NT2/D1 (cell line): ENCODE measurements around the gene CLEC16A.
"Not testable (repeated sequence)": the region's sequence is repeated elsewhere in the genome, so short reads cannot be mapped to it uniquely, and the experiment has no call there.

Experiments
- DNase-seq: peaks from one replicate; pipeline ENCODE4 v3.0.0-alpha.2; 2011; ENCODE audit warnings: low read depth, low spot score
- H3K27me3 ChIP-seq: 2 replicates; pipeline ENCODE4 v1.6.0; 2011; ENCODE audit warnings: mild to moderate bottlenecking; ENCODE audit not compliant: insufficient read length, insufficient read depth
- H3K36me3 ChIP-seq: 2 replicates; pipeline ENCODE4 v1.6.1; 2011; ENCODE audit warnings: mild to moderate bottlenecking, low read length, mixed read lengths; ENCODE audit not compliant: insufficient read depth, insufficient read length
- H3K4me1 ChIP-seq: 2 replicates; pipeline ENCODE4 v1.5.1; 2011; ENCODE audit not compliant: insufficient read depth, insufficient read length
- H3K4me3 ChIP-seq: 2 replicates; pipeline ENCODE4 v1.5.1; 2011; ENCODE audit warnings: low read depth; ENCODE audit not compliant: insufficient read length
- H3K9ac ChIP-seq: 2 replicates; pipeline ENCODE4 v1.6.0; 2011; ENCODE audit warnings: low read depth; ENCODE audit not compliant: insufficient read length
- H3K9me3 ChIP-seq: 2 replicates; pipeline ENCODE4 v1.5.1; 2011; ENCODE audit warnings: mild to moderate bottlenecking, low read length; ENCODE audit not compliant: insufficient read depth
- SUZ12 ChIP-seq: IDR thresholded peaks from 2 replicates; pipeline ENCODE4 v1.6.1; 2011; ENCODE audit not compliant: insufficient read length, insufficient read depth; ENCODE audit errors: extremely low read depth
- YY1 ChIP-seq: IDR thresholded peaks from 2 replicates; pipeline ENCODE4 v1.6.1; 2011; ENCODE audit not compliant: insufficient read length, insufficient read depth
- ZNF274 ChIP-seq: IDR thresholded peaks from 2 replicates; pipeline ENCODE4 v1.6.1; 2011; ENCODE audit warnings: mild to moderate bottlenecking, low read depth, low read length

Gene CLEC16A

DNA sequence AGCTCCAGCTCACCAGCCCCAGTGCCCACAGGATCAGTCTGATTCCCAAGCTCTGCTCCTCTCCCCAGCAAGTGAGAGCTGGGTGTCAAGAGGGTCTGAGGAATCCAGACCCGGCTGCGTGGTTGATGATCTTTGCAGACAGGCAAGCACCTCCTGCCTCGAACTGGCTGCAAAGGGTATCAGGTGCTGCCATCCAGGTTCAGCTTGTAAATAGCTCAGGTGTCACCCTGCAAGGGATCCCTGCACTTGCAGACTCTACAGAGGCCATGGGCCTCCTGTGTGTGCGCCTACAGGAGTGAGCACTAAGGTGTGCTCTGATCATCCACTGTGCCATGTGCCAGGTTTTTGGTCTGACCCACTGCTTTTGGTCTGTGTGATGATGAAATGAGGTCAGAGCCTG lies 18.3 kb upstream of the CLEC16A start:
- no peak overlapping the region for H3K4me3 ChIP-seq
- no peaks in the 10 kb centered on the region for H3K9me3 ChIP-seq
- no peaks in the 10 kb centered on the region for H3K27me3 ChIP-seq
- peaks cover 6% of the 10 kb centered on the region for H3K4me1 ChIP-seq
- H3K36me3 ChIP-seq: peaks cover 30% of the 10 kb centered on the region
- peak overlapping the region; percentile 7 for H3K9ac ChIP-seq
- no peak for DNase-seq
- TF ChIP-seq YY1 (no peak), ZNF274 (no peak), SUZ12 (no peak)

DNA sequence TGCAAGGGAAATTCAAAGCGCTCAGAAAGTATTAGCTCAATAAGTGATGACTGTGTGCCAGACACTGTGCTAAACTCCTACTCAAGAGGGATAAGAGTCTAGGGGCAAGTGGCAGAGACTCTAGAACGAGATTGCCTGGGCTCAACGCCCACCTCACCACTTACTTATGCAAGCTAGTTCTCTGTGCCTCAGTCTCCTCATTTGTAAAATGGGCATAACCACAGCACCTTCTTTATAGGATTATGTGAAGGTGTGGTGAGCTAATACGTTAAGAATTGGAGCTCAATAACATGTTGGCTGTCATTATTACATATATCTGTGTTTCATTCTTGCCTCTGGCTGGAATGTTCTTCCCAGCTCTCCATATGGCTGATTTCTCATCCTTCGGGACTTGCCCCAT lies 17.5 kb upstream of the CLEC16A start:
- Histone ChIP-seq H3K4me1 (peaks cover 6% of the 10 kb centered on the region), H3K9me3 (no peaks in the 10 kb centered on the region), H3K27me3 (no peaks in the 10 kb centered on the region), H3K36me3 (peaks cover 30% of the 10 kb centered on the region), H3K9ac (no peak overlapping the region), H3K4me3 (no peak overlapping the region)
- no peak for DNase-seq
- TF ChIP-seq SUZ12: no peak
- no peak for TF ChIP-seq YY1
- TF ChIP-seq ZNF274: no peak

DNA sequence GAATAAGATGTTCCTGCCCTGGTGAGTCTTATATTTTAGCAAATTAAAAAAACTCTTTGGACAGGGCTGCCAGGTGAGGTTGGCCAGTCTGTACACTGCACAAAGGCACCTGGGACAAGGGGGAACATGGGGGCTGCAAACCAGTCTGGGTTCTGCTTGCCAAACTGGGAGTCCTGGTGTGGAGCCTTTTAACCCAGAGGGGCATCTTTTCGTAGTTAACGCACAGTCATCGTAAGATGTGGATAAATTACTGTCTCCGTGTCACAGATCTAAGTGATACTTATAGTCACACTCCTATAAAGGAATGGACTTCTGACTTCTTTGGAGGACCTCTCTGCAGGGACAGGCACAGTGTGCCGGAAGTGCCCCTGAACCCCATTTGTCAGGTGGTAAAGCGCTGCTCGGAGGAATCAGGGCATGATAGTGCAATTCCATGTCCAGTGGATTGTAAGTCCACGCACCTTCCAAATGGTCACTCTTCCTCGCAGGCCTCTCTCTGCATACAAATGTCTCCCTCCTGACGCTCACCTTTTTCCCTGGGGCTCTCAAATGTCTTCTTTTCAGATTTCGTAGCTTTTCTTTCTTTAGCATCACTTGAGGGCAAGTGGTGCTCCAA lies 16.8 kb upstream of the CLEC16A start:
- H3K4me3 ChIP-seq: no peak overlapping the region
- TF ChIP-seq ZNF274 (no peak), YY1 (no peak), SUZ12 (no peak)
- peaks cover 6% of the 10 kb centered on the region for H3K4me1 ChIP-seq
- no peaks in the 10 kb centered on the region for H3K27me3 ChIP-seq
- no peaks in the 10 kb centered on the region for H3K9me3 ChIP-seq
- no peak for DNase-seq
- H3K36me3 ChIP-seq: peaks cover 36% of the 10 kb centered on the region
- no peak overlapping the region for H3K9ac ChIP-seq

DNA sequence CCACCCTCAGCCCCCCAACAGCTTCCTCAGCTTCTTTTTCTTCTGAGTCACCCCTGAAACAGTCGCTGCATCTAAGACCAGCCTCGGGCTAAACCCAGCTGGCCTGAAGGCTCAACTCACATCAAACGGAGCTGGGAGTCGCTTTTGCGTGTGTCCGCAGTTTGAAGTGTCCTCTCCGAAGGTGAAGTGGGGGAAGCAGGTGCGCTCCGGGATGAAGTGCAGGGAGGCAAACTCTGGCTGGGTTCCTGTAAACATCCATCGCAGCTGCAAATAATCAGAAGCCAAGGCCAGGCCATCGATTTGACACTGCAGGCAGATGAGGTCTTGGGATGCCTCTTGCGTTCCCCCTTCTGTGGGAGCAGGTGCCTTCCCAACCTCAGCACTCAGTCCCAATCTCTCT lies 15.3 kb upstream of the CLEC16A start:
- not testable (repeated sequence) for H3K4me3 ChIP-seq, H3K4me1 ChIP-seq, H3K27me3 ChIP-seq, DNase-seq, H3K9me3 ChIP-seq, H3K9ac ChIP-seq
- peaks cover 44% of the 10 kb centered on the region for H3K36me3 ChIP-seq

DNA sequence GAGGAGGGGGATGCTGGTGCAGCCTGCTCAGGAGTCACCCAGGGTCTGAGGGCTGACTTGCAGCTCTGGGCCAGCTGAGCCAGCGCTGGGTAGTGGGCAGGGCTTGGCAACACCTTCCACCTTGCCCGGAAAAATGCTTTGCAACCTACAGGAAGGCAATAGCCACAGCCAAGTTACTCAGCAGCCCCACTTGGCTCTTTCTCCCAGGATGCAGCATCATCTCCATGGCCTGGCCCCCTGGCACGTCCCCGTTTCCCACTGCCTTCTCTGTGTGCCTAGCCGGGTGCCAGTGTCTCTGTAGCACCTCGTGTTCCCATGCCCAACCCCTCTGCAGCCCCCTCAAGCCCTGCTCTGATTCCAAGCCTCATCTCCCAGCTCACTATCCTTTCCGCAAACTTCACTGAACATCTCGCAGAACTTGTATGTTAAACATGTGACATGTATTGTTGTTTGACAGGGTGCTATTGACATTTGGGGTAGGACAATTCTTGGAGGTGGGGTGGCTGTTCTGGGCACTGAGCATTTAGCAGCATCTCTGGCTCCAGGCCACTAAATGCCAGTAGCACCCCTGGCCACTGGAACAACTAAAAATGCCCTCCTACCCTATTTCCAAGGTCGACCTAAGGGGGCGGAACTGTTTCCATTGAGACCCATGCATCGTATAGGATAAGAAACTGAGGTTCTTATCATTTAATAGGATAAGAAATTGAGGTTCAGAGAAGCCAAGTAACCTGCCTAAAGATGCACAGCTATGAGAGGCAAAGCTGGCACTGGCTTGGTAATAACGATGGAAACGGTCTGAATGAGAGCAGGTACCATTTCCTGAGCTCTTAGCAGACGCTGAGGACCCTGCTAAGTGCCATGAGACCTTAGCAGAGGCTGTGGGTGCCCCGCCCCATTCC lies 14.3 kb upstream of the CLEC16A start:
- TF ChIP-seq SUZ12: no peak
- TF ChIP-seq YY1: no peak
- no peak for TF ChIP-seq ZNF274
- H3K4me1 ChIP-seq: peaks cover 2% of the 10 kb centered on the region
- peaks cover 49% of the 10 kb centered on the region for H3K36me3 ChIP-seq

DNA sequence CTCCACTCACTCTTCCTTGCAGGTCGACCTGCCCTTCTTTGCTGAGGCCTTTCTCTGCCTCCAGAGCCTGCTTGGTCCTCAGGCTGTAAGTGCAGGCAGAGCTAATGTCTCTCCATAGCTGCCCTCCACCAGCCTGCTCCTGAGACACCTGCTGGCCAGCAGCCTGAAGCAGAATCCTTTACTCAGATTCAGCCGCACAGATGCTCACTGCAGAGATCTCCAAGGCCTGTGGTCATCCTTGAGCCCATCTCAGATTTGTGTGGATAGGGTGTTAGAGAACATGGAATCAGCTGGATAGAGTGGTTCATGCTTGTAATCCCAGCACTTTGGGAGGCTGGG lies 13.6 kb upstream of the CLEC16A start:
- DNase-seq: no peak
- no peak overlapping the region for H3K9ac ChIP-seq
- no peak overlapping the region for H3K4me3 ChIP-seq
- no peaks in the 10 kb centered on the region for H3K9me3 ChIP-seq
- peaks cover 49% of the 10 kb centered on the region for H3K36me3 ChIP-seq
- peaks cover 2% of the 10 kb centered on the region for H3K4me1 ChIP-seq
- H3K27me3 ChIP-seq: no peaks in the 10 kb centered on the region
- TF ChIP-seq SUZ12 (no peak), YY1 (no peak), ZNF274 (no peak)

More for the DNA sequence above, 14.3 kb upstream of the CLEC16A start:
- Histone ChIP-seq H3K4me3 (no peak overlapping the region), H3K27me3 (no peaks in the 10 kb centered on the region), H3K9ac (no peak overlapping the region), H3K9me3 (no peaks in the 10 kb centered on the region)
- DNase-seq: no peak

DNA sequence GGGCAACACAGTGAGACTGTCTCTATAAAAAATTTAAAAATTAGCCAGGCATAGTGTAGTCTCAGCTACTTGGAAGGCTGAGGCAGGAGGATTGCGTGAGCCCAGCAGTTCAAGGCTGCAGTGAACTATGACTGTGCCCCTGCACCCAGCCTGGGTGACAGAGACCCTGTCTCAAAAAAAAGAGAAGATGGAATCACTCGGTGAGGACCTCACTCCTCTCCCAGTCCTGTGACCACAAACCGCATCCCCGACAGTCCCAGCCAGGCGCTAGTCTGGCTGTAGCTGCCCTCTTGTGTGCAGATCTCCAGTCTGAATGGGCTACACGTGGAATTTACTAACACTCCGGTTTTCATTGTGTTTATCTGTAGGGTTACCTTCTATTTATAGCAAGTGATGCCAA lies 13.2 kb upstream of the CLEC16A start:
- peaks cover 48% of the 10 kb centered on the region for H3K36me3 ChIP-seq
- DNase-seq: no peak
- TF ChIP-seq SUZ12 (no peak), YY1 (no peak), ZNF274 (no peak)
- H3K4me1 ChIP-seq: peaks cover 2% of the 10 kb centered on the region
- H3K9me3 ChIP-seq: no peaks in the 10 kb centered on the region
- no peaks in the 10 kb centered on the region for H3K27me3 ChIP-seq
- no peak overlapping the region for H3K4me3 ChIP-seq
- no peak overlapping the region for H3K9ac ChIP-seq
